BE2C (cell line): ENCODE measurements around the gene PRSS27.
"Not testable (repeated sequence)": the region's sequence is repeated elsewhere in the genome, so short reads cannot be mapped to it uniquely, and the experiment has no call there.

Source experiments
- DNase-seq: peaks from one replicate; pipeline ENCODE4 v3.0.0-alpha.2; 2020
- H3K27me3 ChIP-seq: fragments of 250-450 bp; sonication (Bioruptor Pico); 2 replicates; pipeline ENCODE4 v1.5.1; 2020; ENCODE audit warnings: mild to moderate bottlenecking
- H3K36me3 ChIP-seq: fragments of 250-450 bp; sonication (Bioruptor Pico); 2 replicates; pipeline ENCODE4 v1.5.1; 2020; ENCODE audit warnings: mild to moderate bottlenecking
- H3K4me1 ChIP-seq: fragments of 250-450 bp; sonication (Bioruptor Pico); 2 replicates; pipeline ENCODE4 v1.5.1; 2020
- H3K4me3 ChIP-seq: 2 replicates; pipeline ENCODE4 v1.5.1; 2011; ENCODE audit warnings: low read depth, low read length
- H3K9me3 ChIP-seq: fragments of 250-450 bp; sonication (Bioruptor Pico); 2 replicates; pipeline ENCODE4 v1.5.1; 2020
- TF ChIP-seq, protein P1 (sequence below): IDR thresholded peaks from 2 replicates; pipeline ENCODE4 v1.5.1; 2012; ENCODE audit warnings: mild to moderate bottlenecking, low read depth, low read length

The PRSS27 gene

DNA sequence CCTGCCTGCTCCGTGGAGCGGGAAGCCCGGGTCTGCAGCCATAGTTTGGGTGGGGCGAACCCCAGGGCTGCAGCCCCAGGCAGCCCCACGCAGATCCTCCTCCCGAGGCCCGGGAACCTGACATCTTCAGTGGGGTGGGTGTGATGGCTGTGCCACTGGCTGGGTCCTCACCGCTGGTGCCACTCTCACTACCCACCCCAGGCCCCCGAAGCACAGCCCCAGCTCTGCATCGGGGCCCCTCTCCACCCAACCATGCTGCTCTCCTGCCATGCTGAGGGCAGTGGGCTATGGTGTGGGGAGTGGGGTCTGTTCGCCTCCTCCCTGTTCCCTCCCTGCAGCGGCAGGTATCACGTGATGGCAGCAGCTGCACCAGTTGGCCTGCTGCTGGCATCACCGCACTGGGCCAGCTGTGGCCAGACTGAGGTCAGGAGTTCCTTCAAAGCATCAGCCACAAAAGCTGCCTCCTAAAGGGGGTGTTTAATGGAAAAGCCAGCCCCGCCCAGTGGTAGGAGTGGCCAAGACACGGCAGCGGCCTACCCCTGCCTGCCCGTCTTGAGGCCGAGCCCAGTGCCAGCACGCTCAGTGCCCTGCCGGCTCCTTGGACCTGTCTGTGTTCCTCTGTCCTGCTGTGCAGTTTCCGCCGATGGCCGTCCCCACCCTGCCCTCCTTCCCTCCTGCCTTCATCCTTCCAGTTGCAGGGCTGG is 26.9 kb downstream of the PRSS27 start:
- TF ChIP-seq, protein P1, sequence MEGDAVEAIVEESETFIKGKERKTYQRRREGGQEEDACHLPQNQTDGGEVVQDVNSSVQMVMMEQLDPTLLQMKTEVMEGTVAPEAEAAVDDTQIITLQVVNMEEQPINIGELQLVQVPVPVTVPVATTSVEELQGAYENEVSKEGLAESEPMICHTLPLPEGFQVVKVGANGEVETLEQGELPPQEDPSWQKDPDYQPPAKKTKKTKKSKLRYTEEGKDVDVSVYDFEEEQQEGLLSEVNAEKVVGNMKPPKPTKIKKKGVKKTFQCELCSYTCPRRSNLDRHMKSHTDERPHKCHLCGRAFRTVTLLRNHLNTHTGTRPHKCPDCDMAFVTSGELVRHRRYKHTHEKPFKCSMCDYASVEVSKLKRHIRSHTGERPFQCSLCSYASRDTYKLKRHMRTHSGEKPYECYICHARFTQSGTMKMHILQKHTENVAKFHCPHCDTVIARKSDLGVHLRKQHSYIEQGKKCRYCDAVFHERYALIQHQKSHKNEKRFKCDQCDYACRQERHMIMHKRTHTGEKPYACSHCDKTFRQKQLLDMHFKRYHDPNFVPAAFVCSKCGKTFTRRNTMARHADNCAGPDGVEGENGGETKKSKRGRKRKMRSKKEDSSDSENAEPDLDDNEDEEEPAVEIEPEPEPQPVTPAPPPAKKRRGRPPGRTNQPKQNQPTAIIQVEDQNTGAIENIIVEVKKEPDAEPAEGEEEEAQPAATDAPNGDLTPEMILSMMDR: no peak
- H3K4me3 ChIP-seq: no peak overlapping the region
- no peaks in the 10 kb centered on the region for H3K4me1 ChIP-seq
- H3K36me3 ChIP-seq: peaks cover 24% of the 10 kb centered on the region; the same call in 1 of the 2 replicates
- H3K9me3 ChIP-seq: no peaks in the 10 kb centered on the region
- no peaks in the 10 kb centered on the region for H3K27me3 ChIP-seq
- DNase-seq: no peak

DNA sequence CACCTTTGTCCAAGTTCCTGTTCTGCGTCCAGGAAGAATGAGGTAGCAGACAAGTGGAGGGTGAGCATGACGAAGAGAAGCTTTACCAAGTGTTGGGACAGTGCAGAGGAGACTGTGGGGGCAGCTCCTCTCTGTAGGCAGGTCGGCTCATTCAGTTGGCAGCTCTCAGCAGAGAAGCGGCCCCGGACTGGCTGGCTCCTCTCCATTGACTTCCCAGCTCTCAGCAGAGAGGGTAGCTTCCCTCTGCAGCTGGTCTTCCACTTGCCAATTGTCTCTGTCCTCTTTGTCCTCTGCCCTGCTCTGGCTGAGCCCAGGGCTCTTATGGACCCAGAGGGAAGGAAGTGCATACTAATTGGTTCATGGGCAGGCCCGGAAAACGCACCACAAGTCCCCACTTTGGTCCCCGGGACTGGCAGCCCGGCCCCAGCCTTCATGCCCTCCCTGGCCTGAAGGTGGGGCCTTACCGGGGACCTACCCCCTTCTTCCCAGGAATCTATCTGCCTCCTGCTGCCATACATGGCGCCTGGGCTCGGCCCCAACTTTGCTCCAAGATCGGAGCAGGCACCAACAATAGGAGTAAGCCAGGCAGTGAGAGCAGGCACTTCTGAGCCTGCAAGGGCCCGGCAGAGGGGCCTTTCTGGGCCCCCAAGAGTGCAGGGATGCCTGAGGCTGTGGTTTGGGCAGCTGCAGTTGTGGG is 27.6 kb downstream of the PRSS27 start:
- peaks cover 23% of the 10 kb centered on the region; the same call in 1 of the 2 replicates for H3K36me3 ChIP-seq
- H3K4me3 ChIP-seq: no peak overlapping the region
- TF ChIP-seq, protein P1: no peak

DNA sequence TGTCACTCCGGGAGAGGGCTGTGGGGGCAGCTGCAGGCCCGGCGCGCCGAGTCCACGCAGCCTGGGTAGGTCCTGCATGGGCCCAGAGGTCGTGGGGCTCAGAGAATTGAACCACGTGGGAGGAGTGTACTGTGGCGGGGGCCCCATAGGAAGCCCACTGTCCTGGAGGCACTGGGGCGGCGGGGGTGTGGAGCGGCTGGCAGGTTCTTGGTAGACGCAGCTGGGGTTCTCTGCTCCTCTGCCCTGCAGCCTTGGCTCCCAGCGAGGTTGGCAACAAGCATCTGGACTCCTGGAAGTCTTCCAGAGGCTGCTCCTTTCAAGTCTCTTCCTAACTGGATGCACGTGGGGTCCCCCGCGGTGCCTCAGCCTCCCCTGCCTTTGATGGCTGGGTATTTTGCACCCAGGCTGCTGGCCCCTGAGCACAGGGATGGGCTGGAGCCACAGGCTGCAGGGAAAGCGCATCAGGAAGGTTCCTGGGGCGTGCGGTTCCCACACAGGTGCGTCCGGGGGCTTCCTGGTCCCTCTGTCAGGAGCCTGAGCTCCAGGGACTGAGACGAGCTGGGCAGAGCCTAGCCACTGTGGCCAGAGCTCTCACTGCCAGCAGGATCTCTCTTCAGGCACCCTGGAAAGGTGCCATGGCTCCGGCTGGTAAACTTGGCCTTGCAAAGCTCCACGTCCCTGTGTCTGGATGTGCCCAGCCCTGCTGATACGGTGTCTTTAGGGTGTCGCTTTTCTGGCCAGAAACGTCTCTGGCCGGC is 28.4 kb downstream of the PRSS27 start:
- no peaks in the 10 kb centered on the region for H3K9me3 ChIP-seq
- no peaks in the 10 kb centered on the region for H3K4me1 ChIP-seq
- no peak overlapping the region for H3K4me3 ChIP-seq
- no peak for DNase-seq
- H3K36me3 ChIP-seq: peaks cover 16% of the 10 kb centered on the region; the same call in 1 of the 2 replicates
- no peaks in the 10 kb centered on the region for H3K27me3 ChIP-seq
- TF ChIP-seq, protein P1: no peak

More for the DNA sequence above, 27.6 kb downstream of the PRSS27 start:
- Histone ChIP-seq H3K27me3 (no peaks in the 10 kb centered on the region), H3K9me3 (no peaks in the 10 kb centered on the region), H3K4me1 (no peaks in the 10 kb centered on the region)
- DNase-seq: no peak

DNA sequence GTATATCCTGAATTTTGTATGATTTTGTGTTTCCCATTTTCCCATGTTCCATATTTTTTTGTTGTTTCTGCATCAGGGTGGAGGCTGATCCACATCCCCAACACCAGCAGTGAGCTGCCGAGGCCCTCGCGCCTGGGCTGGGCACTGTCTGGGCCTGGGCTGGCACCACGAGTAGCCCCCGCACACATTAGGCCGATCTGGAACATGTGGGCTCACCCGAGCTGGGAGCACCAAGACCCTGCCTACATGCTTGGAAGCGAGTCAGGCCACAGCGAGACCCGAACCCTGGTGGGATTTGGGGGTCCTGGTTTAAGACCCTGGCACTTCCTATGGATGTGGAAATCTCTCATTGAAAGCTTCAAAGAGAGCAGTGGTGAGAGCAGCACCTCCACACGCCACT is 29.2 kb downstream of the PRSS27 start:
- DNase-seq: no peak
- Histone ChIP-seq H3K27me3 (no peaks in the 10 kb centered on the region), H3K36me3 (peaks cover 16% of the 10 kb centered on the region; the same call in 1 of the 2 replicates), H3K4me3 (no peak overlapping the region), H3K9me3 (no peaks in the 10 kb centered on the region), H3K4me1 (no peaks in the 10 kb centered on the region)
- TF ChIP-seq, protein P1: no peak

DNA sequence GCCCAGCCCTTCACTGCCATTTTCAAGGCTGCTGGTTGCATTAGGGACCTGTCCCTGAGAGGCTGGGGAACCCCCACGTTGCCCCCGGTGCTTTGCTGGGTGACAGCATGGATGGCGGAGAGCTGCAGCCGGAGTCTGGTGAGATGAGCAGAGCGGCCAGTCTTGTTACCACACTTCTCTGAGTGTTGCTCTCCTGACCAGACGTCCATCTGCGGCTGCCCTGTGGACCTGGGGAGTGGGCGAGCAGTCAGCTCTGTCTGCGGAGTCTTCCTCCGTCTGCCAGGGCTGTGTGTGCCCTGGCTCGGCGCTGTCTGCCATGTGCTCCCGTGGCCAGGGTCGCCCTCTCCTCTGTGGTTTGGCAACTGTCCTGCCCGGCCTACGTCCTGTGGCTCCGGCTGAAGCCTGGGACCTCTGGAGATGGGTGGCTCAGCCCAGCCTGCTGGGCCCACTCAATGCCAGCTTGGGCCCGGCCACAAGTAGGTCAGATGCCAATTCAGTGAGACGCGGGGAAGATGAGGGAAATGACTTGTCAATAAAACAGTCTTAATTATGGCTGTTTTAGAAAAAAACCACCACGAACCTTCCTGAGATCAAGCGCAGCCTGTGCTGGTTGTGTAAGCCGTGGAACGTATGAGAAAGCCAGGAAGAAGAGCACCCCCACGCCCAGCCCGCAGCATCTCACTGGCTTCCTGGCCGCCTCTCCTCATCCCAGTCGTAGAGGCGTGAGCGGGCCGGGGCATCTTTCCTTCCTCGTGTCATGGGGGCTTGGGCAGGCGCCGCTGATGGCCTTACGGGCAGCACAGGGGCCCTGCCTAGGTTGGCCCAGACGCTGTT is 29.8 kb downstream of the PRSS27 start:
- H3K4me3 ChIP-seq: no peak overlapping the region
- no peaks in the 10 kb centered on the region for H3K9me3 ChIP-seq
- H3K27me3 ChIP-seq: no peaks in the 10 kb centered on the region
- TF ChIP-seq, protein P1: no peak
- DNase-seq: no peak
- peaks cover 16% of the 10 kb centered on the region; the same call in 1 of the 2 replicates for H3K36me3 ChIP-seq
- H3K4me1 ChIP-seq: no peaks in the 10 kb centered on the region

DNA sequence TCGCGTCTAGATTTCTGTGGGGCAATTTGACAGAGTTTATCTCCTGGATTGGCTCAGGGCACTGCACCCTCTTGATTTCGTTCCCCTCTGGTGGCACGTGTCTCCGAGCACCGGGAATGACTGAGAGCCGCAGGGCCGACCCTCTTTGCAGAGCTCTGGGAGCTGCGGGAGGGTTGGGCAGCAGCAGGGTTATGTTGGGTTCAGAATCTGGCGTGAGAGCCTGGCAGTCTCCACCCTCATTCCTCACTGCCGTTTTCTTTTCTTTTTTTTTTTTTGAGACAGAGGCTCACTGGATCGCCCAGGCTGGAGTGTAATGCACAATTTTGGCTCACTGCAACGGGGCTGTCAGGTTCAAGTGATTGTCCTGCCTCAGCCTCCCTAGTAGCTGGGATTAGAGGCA is 30.6 kb downstream of the PRSS27 start:
- not testable (repeated sequence) for DNase-seq, H3K4me1 ChIP-seq, H3K4me3 ChIP-seq, H3K27me3 ChIP-seq, H3K9me3 ChIP-seq
- H3K36me3 ChIP-seq: peaks cover 16% of the 10 kb centered on the region; the same call in 1 of the 2 replicates
